Measurements from ENCODE around the gene HPS3. TPM values are rescaled to one million over a fixed set of nuclear protein-coding genes. Genes with fewer than 3 reads are reported as not detected.

Gene HPS3, protein sequence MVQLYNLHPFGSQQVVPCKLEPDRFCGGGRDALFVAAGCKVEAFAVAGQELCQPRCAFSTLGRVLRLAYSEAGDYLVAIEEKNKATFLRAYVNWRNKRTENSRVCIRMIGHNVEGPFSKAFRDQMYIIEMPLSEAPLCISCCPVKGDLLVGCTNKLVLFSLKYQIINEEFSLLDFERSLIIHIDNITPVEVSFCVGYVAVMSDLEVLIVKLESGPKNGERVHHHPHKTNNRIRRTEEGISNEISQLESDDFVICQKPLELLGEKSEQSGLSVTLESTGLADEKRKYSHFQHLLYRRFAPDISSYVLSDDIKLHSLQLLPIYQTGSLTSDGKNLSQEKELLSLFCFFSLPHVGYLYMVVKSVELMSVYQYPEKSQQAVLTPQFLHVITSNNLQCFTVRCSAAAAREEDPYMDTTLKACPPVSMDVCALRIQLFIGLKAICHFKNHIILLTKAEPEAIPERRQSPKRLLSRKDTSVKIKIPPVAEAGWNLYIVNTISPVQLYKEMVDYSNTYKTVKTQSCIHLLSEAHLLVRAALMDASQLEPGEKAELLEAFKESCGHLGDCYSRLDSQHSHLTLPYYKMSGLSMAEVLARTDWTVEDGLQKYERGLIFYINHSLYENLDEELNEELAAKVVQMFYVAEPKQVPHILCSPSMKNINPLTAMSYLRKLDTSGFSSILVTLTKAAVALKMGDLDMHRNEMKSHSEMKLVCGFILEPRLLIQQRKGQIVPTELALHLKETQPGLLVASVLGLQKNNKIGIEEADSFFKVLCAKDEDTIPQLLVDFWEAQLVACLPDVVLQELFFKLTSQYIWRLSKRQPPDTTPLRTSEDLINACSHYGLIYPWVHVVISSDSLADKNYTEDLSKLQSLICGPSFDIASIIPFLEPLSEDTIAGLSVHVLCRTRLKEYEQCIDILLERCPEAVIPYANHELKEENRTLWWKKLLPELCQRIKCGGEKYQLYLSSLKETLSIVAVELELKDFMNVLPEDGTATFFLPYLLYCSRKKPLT
- polyA plus RNA-seq (2013) = 21.4 TPM

DNA sequence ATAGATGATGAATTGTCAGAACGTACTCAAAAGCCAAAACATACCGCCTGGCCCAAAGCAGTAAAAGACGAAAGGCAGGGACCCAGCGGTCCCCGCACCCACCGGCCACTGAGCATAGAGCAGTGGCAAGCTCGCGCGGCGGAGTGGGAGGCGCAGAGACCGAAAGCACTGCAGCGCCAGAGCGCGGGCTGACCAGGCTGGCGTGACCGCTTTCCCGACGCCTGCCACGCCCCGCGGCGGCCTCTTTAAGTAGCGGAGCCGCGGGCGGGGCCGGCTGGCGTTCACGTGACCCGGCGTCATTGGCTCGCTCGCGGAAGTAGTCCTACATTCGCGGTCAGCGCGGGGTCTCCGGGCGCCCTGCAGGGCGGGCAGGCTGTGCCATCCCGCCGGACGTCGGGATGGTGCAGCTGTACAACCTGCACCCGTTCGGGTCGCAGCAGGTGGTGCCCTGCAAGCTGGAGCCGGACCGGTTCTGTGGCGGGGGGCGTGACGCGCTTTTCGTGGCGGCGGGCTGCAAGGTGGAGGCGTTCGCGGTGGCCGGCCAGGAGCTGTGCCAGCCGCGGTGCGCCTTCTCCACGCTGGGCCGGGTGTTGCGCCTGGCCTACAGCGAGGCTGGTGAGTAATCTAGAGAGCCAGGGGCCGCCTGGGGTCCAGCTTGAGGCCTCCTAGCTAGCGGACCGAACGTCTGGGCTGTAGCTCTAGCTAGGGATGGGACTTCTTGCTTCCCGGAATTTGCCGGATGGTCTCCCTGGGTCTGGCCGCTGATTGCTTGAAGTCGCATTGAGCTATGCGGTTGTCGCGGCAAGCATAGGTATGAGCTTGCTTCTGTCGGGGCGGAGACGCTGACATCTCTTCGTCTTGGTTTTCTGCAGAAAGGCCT, at the start of gene HPS3:
TSS of gene HPS3 (plus strand) at position 313 of the 880 bp plus-strand sequence. CDS start at position 399, 86 bp downstream.
- Histone ChIP-seq H3K27ac (ENCODE audit: insufficient read depth in 1 of 2, low read depth in 1 of 2, low read length in 2 of 2, poor library complexity in 1 of 2, severe bottlenecking in 2 of 2) (peak within 1 kb of the TSS; percentile 37 to 75), H3K9me3 (ENCODE audit: control extremely low read depth in 1 of 5, control insufficient read depth in 4 of 5, insufficient read depth in 2 of 5, low read depth in 1 of 5, low read length in 4 of 5) (no peaks in the 10 kb centered on the region), H3K4me1 (ENCODE audit: control extremely low read depth in 1 of 4, control insufficient read depth in 4 of 4, insufficient read depth in 4 of 4, low read length in 3 of 4) (peaks cover 10 to 26% (median 16%) of the 10 kb centered on the region in 4 experiments), H3K4me3 (ENCODE audit: control insufficient read depth in 1 of 7, extremely low read depth in 1 of 7, insufficient read depth in 4 of 7, low read depth in 2 of 7, low read length in 6 of 7) (peak within 1 kb of the TSS; percentile 85 to 97 (median 91)), H3K36me3 (ENCODE audit: control insufficient read depth in 4 of 4, insufficient read depth in 4 of 4, low read length in 3 of 4) (peaks cover 0 to 1% (median 0%) of the 10 kb centered on the region in 4 experiments), H3K27me3 (replicated peaks in 2 of 5; ENCODE audit: control insufficient read depth in 4 of 5, insufficient read depth in 5 of 5, low read length in 4 of 5) (no peaks in the 10 kb centered on the region)
- WGBS (ENCODE audit: insufficient coverage) = under 1% methylated on average over 75 of the region's 84 CpGs
- ChIA-PET CTCF (interaction anchor here (0.7 to 2.2 kb wide), 8 partner anchors 9 to 203 kb away, joined by 3 to 17 read pairs (median 4); no protein-coding TSS in a partner anchor), POLR2A (interaction anchor here (0.7 kb wide), 1 partner anchor 149 kb away, joined by 3 read pairs; no protein-coding TSS in a partner anchor)
- DNase-seq = peak; percentile 83 to 92 (median 88)

DNA sequence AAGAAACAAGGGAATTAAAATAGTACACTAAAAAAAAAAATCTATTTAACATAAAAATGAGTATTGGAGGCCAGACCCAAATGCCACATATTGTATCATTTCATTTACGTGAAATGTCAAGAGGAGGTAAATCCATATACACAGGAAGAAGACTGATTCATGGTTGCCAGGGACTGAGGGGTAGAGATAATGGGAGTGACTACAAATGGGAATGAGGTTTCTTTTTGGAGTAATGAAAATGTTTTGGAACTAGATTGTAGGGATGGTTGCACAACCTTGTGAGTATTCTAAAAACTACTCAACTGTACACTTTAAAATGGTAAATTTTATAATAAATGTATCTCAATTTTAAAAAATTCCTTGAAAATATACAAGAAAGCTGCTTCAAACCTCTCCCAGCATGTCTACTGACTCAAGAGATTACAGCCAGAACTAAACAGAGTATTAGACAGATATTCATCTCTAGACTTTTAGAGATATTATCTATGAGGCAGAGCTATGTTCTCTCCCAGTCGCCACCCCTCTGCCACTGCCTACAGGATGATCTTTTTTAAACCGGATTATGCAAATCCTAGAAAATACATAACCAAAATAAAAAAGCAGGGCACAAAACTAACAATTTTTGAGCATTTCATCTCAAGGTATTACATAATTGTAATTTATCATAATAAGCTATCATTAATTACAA, 49.3 kb upstream of the HPS3 start:
- POLR2A ChIA-PET = no interaction called here
- H3K4me3 ChIP-seq (ENCODE audit: control insufficient read depth in 1 of 7, extremely low read depth in 1 of 7, insufficient read depth in 4 of 7, low read depth in 2 of 7, low read length in 6 of 7) = no peak overlapping the region
- H3K4me1 ChIP-seq (ENCODE audit: control extremely low read depth in 1 of 4, control insufficient read depth in 4 of 4, insufficient read depth in 4 of 4, low read length in 3 of 4) = peaks cover 0 to 9% (median 4%) of the 10 kb centered on the region in 4 experiments
- DNase-seq = no peak
- H3K9me3 ChIP-seq (ENCODE audit: control extremely low read depth in 1 of 5, control insufficient read depth in 4 of 5, insufficient read depth in 2 of 5, low read depth in 1 of 5, low read length in 4 of 5) = no peaks in the 10 kb centered on the region
- 100% methylated on average over 1 of the region's 3 CpGs for WGBS (ENCODE audit: insufficient coverage)
- CTCF ChIA-PET = interaction anchor here (0.8 to 1.2 kb wide), 2 partner anchors 32 to 40 kb away, joined by 3 read pairs; no protein-coding TSS in a partner anchor
- no peaks in the 10 kb centered on the region for H3K27me3 ChIP-seq (replicated peaks in 2 of 5; ENCODE audit: control insufficient read depth in 4 of 5, insufficient read depth in 5 of 5, low read length in 4 of 5)
- H3K27ac ChIP-seq (ENCODE audit: insufficient read depth in 1 of 2, low read depth in 1 of 2, low read length in 2 of 2, poor library complexity in 1 of 2, severe bottlenecking in 2 of 2) = no peak overlapping the region
- H3K36me3 ChIP-seq (ENCODE audit: control insufficient read depth in 4 of 4, insufficient read depth in 4 of 4, low read length in 3 of 4) = peaks cover 10 to 22% (median 14%) of the 10 kb centered on the region in 4 experiments

DNA sequence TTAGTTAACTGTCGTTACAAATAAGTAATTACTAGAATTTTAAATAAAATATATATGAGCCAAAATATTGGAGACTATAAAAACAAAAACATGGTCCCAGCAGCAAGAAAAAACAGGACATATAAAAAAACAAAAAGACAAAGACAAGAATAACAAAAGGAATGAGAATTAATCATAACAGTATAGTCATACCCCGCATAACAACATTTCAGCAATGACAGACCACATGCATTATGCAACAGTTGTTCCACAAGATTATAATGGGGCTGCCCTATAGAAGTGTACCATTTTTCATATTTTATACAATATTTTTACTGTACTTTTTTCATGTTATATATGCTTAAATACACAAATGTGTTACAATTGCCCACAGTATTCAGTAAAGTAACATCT, 48.7 kb upstream of the HPS3 start:
- H3K36me3 ChIP-seq (ENCODE audit: control insufficient read depth in 4 of 4, insufficient read depth in 4 of 4, low read length in 3 of 4) = peaks cover 9 to 16% (median 11%) of the 10 kb centered on the region in 4 experiments
- no peak overlapping the region for H3K27ac ChIP-seq (ENCODE audit: insufficient read depth in 1 of 2, low read depth in 1 of 2, low read length in 2 of 2, poor library complexity in 1 of 2, severe bottlenecking in 2 of 2)
- no CpG with 5 or more reads among the region's 2 CpGs for WGBS (ENCODE audit: insufficient coverage)
- CTCF ChIA-PET = interaction anchor here (0.8 kb wide), 1 partner anchor 40 kb away, joined by 3 read pairs; no protein-coding TSS in a partner anchor
- H3K27me3 ChIP-seq (replicated peaks in 2 of 5; ENCODE audit: control insufficient read depth in 4 of 5, insufficient read depth in 5 of 5, low read length in 4 of 5) = no peaks in the 10 kb centered on the region
- peaks cover 0 to 14% (median 7%) of the 10 kb centered on the region in 4 experiments for H3K4me1 ChIP-seq (ENCODE audit: control extremely low read depth in 1 of 4, control insufficient read depth in 4 of 4, insufficient read depth in 4 of 4, low read length in 3 of 4)
- no peak overlapping the region for H3K4me3 ChIP-seq (ENCODE audit: control insufficient read depth in 1 of 7, extremely low read depth in 1 of 7, insufficient read depth in 4 of 7, low read depth in 2 of 7, low read length in 6 of 7)
- H3K9me3 ChIP-seq (ENCODE audit: control extremely low read depth in 1 of 5, control insufficient read depth in 4 of 5, insufficient read depth in 2 of 5, low read depth in 1 of 5, low read length in 4 of 5) = no peaks in the 10 kb centered on the region
- peak in 2 of 3 donors; percentile 30 to 57 for DNase-seq
- POLR2A ChIA-PET = no interaction called here

DNA sequence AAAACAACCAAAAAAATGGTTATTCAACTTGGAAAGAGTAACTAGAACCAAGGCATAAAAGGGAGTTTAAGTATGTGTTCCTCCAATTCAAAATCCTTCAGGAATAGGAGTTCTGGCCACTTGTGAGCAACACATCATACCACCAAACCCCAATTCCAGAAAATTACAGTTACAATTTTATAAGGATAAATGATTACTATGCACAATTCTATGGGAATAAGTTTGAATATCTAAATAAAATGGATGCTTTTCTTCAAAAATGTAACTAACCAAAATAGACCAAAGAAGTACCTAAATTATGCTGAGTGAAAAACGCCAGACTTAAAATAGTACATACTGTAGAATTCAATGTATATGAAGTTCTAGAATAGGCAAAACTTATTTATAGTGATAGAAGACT, 47.7 kb upstream of the HPS3 start:
- Histone ChIP-seq H3K36me3 (ENCODE audit: control insufficient read depth in 4 of 4, insufficient read depth in 4 of 4, low read length in 3 of 4) (peaks cover 6 to 15% (median 10%) of the 10 kb centered on the region in 4 experiments), H3K9me3 (ENCODE audit: control extremely low read depth in 1 of 5, control insufficient read depth in 4 of 5, insufficient read depth in 2 of 5, low read depth in 1 of 5, low read length in 4 of 5) (no peaks in the 10 kb centered on the region), H3K4me1 (ENCODE audit: control extremely low read depth in 1 of 4, control insufficient read depth in 4 of 4, insufficient read depth in 4 of 4, low read length in 3 of 4) (peaks cover 0 to 15% (median 8%) of the 10 kb centered on the region in 4 experiments), H3K4me3 (ENCODE audit: control insufficient read depth in 1 of 7, extremely low read depth in 1 of 7, insufficient read depth in 4 of 7, low read depth in 2 of 7, low read length in 6 of 7) (no peak overlapping the region), H3K27ac (ENCODE audit: insufficient read depth in 1 of 2, low read depth in 1 of 2, low read length in 2 of 2, poor library complexity in 1 of 2, severe bottlenecking in 2 of 2) (no peak overlapping the region), H3K27me3 (replicated peaks in 2 of 5; ENCODE audit: control insufficient read depth in 4 of 5, insufficient read depth in 5 of 5, low read length in 4 of 5) (no peaks in the 10 kb centered on the region)
- no peak for DNase-seq
- ChIA-PET CTCF (no interaction called here), POLR2A (no interaction called here)
- WGBS (ENCODE audit: insufficient coverage) = no CpG with 5 or more reads among the region's 1 CpG

DNA sequence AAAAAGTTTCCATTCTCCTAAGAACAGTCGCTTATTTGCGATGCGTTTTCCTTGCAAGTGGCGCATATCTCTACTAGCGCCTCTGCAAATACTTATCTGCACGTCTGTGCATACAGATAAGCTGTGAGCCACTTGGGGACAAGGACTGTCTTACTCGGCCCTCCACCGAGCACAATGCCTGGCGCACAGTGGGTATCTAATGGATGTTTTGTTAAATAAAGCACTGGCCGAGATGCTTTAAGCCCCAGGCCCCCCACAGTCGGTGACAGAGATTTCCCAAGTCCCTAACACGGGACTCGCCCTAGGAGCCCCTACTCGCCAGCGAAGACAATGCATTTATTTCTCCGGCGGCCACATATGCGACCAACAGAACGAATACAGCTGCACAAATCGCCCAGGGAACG, 43.6 kb upstream of the HPS3 start:
- H3K27me3 ChIP-seq (replicated peaks in 2 of 5; ENCODE audit: control insufficient read depth in 4 of 5, insufficient read depth in 5 of 5, low read length in 4 of 5) = no peaks in the 10 kb centered on the region
- peaks cover 0 to 15% (median 8%) of the 10 kb centered on the region in 4 experiments for H3K4me1 ChIP-seq (ENCODE audit: control extremely low read depth in 1 of 4, control insufficient read depth in 4 of 4, insufficient read depth in 4 of 4, low read length in 3 of 4)
- H3K9me3 ChIP-seq (ENCODE audit: control extremely low read depth in 1 of 5, control insufficient read depth in 4 of 5, insufficient read depth in 2 of 5, low read depth in 1 of 5, low read length in 4 of 5) = no peaks in the 10 kb centered on the region
- ChIA-PET POLR2A (no interaction called here), CTCF (interaction anchor here (1.3 kb wide), 1 partner anchor 8 kb away, joined by 3 read pairs; no protein-coding TSS in a partner anchor)
- H3K36me3 ChIP-seq (ENCODE audit: control insufficient read depth in 4 of 4, insufficient read depth in 4 of 4, low read length in 3 of 4) = peaks cover 5 to 8% (median 6%) of the 10 kb centered on the region in 4 experiments
- peak; percentile 56 to 88 (median 73) for DNase-seq
- peak overlapping the region; percentile 74 to 81 for H3K27ac ChIP-seq (ENCODE audit: insufficient read depth in 1 of 2, low read depth in 1 of 2, low read length in 2 of 2, poor library complexity in 1 of 2, severe bottlenecking in 2 of 2)
- peak overlapping the region; percentile 79 to 99 (median 96) for H3K4me3 ChIP-seq (ENCODE audit: control insufficient read depth in 1 of 7, extremely low read depth in 1 of 7, insufficient read depth in 4 of 7, low read depth in 2 of 7, low read length in 6 of 7)
- WGBS (ENCODE audit: insufficient coverage) = 0% methylated on average over 16 of the region's 21 CpGs
